ENCODE data around the gene TMEM171.

TMEM171 gene

GRCh38 chr5:73136055-73136562, 15.7 kb downstream of the TMEM171 start:
- Histone ChIP-seq H3K4me3 (ENCODE audit: control insufficient read depth in 1 of 7, extremely low read depth in 1 of 7, insufficient read depth in 4 of 7, low read depth in 2 of 7, low read length in 6 of 7) (no peak overlapping the region), H3K9me3 (ENCODE audit: control extremely low read depth in 1 of 5, control insufficient read depth in 4 of 5, insufficient read depth in 2 of 5, low read depth in 1 of 5, low read length in 4 of 5) (no peaks in the 10 kb centered on the region), H3K4me1 (ENCODE audit: control extremely low read depth in 1 of 4, control insufficient read depth in 4 of 4, insufficient read depth in 4 of 4, low read length in 3 of 4) (no peaks in the 10 kb centered on the region), H3K27me3 (replicated peaks in 2 of 5; ENCODE audit: control insufficient read depth in 4 of 5, insufficient read depth in 5 of 5, low read length in 4 of 5) (peaks cover 10 to 77% (median 31%) of the 10 kb centered on the region in 5 experiments), H3K27ac (ENCODE audit: insufficient read depth in 1 of 2, low read depth in 1 of 2, low read length in 2 of 2, poor library complexity in 1 of 2, severe bottlenecking in 2 of 2) (no peak overlapping the region), H3K36me3 (ENCODE audit: control insufficient read depth in 4 of 4, insufficient read depth in 4 of 4, low read length in 3 of 4) (no peaks in the 10 kb centered on the region)
- no peak for DNase-seq
- 79% methylated on average over 12 of the region's 15 CpGs for WGBS (ENCODE audit: insufficient coverage)
- ChIA-PET POLR2A (no interaction called here), CTCF (interaction anchor here (1.6 kb wide), 1 partner anchor 12 kb away, joined by 3 read pairs; no protein-coding TSS in a partner anchor)

- no peaks in the 10 kb centered on the region for H3K9me3 ChIP-seq (ENCODE audit: control extremely low read depth in 1 of 5, control insufficient read depth in 4 of 5, insufficient read depth in 2 of 5, low read depth in 1 of 5, low read length in 4 of 5)
- no peaks in the 10 kb centered on the region for H3K36me3 ChIP-seq (ENCODE audit: control insufficient read depth in 4 of 4, insufficient read depth in 4 of 4, low read length in 3 of 4)
- 95% methylated on average over 6 of the region's 10 CpGs for WGBS (ENCODE audit: insufficient coverage)
- ChIA-PET POLR2A (interaction anchor here (0.6 kb wide), 1 partner anchor 68 kb away, joined by 3 read pairs; no protein-coding TSS in a partner anchor), CTCF (interaction anchor here (1.0 to 1.6 kb wide), 2 partner anchors 14 to 247 kb away, joined by 3 read pairs; no protein-coding TSS in a partner anchor)
- H3K27ac ChIP-seq (ENCODE audit: insufficient read depth in 1 of 2, low read depth in 1 of 2, low read length in 2 of 2, poor library complexity in 1 of 2, severe bottlenecking in 2 of 2), result no peak overlapping the region
- H3K4me3 ChIP-seq (ENCODE audit: control insufficient read depth in 1 of 7, extremely low read depth in 1 of 7, insufficient read depth in 4 of 7, low read depth in 2 of 7, low read length in 6 of 7), result no peak overlapping the region
- H3K27me3 ChIP-seq (replicated peaks in 2 of 5; ENCODE audit: control insufficient read depth in 4 of 5, insufficient read depth in 5 of 5, low read length in 4 of 5), result peaks cover 12 to 71% (median 21%) of the 10 kb centered on the region in 5 experiments
- H3K4me1 ChIP-seq (ENCODE audit: control extremely low read depth in 1 of 4, control insufficient read depth in 4 of 4, insufficient read depth in 4 of 4, low read length in 3 of 4), result no peaks in the 10 kb centered on the region
- no peak for DNase-seq
Measured at GRCh38 chr5:73137563-73138530, 17.5 kb downstream of the TMEM171 start.

DNA sequence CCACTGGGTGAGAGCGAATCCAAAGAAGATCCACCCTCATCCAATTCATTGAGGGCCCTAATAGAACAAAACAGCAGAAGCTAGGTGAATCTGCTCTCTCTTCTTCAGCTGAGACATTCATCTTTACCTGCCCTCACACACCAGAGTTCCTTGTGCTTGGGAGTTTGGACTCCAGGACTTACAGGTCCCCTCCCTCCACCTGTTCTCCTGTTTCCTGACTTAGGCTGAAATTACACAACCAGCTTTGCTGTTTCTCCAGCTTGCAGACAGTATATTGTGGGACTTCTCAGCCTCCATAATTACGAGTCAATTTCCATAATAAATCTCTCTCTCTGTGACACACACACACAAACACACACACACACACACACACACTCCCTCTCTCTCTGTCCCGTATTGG, 19.1 kb downstream of the TMEM171 start:
- Histone ChIP-seq H3K4me1 (ENCODE audit: control extremely low read depth in 1 of 4, control insufficient read depth in 4 of 4, insufficient read depth in 4 of 4, low read length in 3 of 4) (no peaks in the 10 kb centered on the region), H3K27ac (ENCODE audit: insufficient read depth in 1 of 2, low read depth in 1 of 2, low read length in 2 of 2, poor library complexity in 1 of 2, severe bottlenecking in 2 of 2) (no peak overlapping the region), H3K9me3 (ENCODE audit: control extremely low read depth in 1 of 5, control insufficient read depth in 4 of 5, insufficient read depth in 2 of 5, low read depth in 1 of 5, low read length in 4 of 5) (no peaks in the 10 kb centered on the region), H3K36me3 (ENCODE audit: control insufficient read depth in 4 of 4, insufficient read depth in 4 of 4, low read length in 3 of 4) (no peaks in the 10 kb centered on the region), H3K4me3 (ENCODE audit: control insufficient read depth in 1 of 7, extremely low read depth in 1 of 7, insufficient read depth in 4 of 7, low read depth in 2 of 7, low read length in 6 of 7) (no peak overlapping the region), H3K27me3 (replicated peaks in 2 of 5; ENCODE audit: control insufficient read depth in 4 of 5, insufficient read depth in 5 of 5, low read length in 4 of 5) (peaks cover 9 to 70% (median 14%) of the 10 kb centered on the region in 5 experiments)
- 89% methylated on average over 1 of the region's 3 CpGs for WGBS (ENCODE audit: insufficient coverage)
- CTCF ChIA-PET, result no interaction called here
- DNase-seq, result no peak
- POLR2A ChIA-PET, result no interaction called here

DNA sequence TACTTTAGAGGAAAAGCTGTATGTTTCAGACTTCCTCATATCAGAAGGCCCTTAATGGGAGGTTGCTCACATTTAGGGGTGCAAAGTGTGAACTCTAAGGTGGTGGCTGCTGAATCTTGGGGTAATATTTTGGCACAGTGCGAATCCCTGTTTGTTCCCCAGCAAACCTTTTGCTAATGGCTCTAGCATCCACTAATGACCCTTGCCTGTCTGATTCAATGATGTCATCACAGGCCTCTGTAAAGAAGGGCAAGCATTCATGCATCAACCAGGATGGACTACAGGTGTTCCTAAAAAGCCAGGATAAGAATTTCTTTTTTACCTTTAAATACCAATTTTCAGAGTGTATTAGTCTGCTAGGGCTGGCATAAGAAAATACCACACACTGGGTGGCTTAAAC, 20.4 kb downstream of the TMEM171 start:
- Histone ChIP-seq H3K9me3 (ENCODE audit: control extremely low read depth in 1 of 5, control insufficient read depth in 4 of 5, insufficient read depth in 2 of 5, low read depth in 1 of 5, low read length in 4 of 5) (no peaks in the 10 kb centered on the region), H3K27me3 (replicated peaks in 2 of 5; ENCODE audit: control insufficient read depth in 4 of 5, insufficient read depth in 5 of 5, low read length in 4 of 5) (peaks cover 8 to 74% (median 15%) of the 10 kb centered on the region in 5 experiments), H3K27ac (ENCODE audit: insufficient read depth in 1 of 2, low read depth in 1 of 2, low read length in 2 of 2, poor library complexity in 1 of 2, severe bottlenecking in 2 of 2) (no peak overlapping the region), H3K36me3 (ENCODE audit: control insufficient read depth in 4 of 4, insufficient read depth in 4 of 4, low read length in 3 of 4) (no peaks in the 10 kb centered on the region), H3K4me3 (ENCODE audit: control insufficient read depth in 1 of 7, extremely low read depth in 1 of 7, insufficient read depth in 4 of 7, low read depth in 2 of 7, low read length in 6 of 7) (no peak overlapping the region), H3K4me1 (ENCODE audit: control extremely low read depth in 1 of 4, control insufficient read depth in 4 of 4, insufficient read depth in 4 of 4, low read length in 3 of 4) (no peaks in the 10 kb centered on the region)
- ChIA-PET POLR2A (no interaction called here), CTCF (no interaction called here)
- DNase-seq, result no peak
- WGBS (ENCODE audit: insufficient coverage), result 100% methylated on average over 1 of the region's 1 CpG

DNA sequence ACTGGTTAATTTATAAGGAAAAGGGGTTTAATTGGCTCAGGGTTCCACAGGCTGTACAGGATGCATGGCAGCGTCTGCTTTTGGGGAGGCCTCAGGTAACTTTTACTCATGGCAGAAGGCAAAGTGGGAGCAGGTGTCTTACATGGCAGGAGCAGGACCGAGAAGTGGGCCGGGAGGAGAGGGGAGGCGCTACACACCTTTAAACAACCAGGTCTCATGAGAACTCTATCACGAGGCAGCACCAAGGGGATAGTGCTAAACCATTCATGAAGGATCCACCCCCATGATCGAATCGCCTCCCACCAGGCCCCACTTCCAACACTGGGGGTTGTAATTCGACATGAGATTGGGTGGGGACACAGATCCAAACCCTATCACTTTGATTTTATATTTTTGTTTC, 21.7 kb downstream of the TMEM171 start:
- no peaks in the 10 kb centered on the region for H3K36me3 ChIP-seq (ENCODE audit: control insufficient read depth in 4 of 4, insufficient read depth in 4 of 4, low read length in 3 of 4)
- CTCF ChIA-PET, result no interaction called here
- no peaks in the 10 kb centered on the region for H3K4me1 ChIP-seq (ENCODE audit: control extremely low read depth in 1 of 4, control insufficient read depth in 4 of 4, insufficient read depth in 4 of 4, low read length in 3 of 4)
- no peak overlapping the region for H3K27ac ChIP-seq (ENCODE audit: insufficient read depth in 1 of 2, low read depth in 1 of 2, low read length in 2 of 2, poor library complexity in 1 of 2, severe bottlenecking in 2 of 2)
- DNase-seq, result no peak
- 95% methylated on average over 4 of the region's 8 CpGs for WGBS (ENCODE audit: insufficient coverage)
- peaks cover 8 to 76% (median 15%) of the 10 kb centered on the region in 5 experiments for H3K27me3 ChIP-seq (replicated peaks in 2 of 5; ENCODE audit: control insufficient read depth in 4 of 5, insufficient read depth in 5 of 5, low read length in 4 of 5)
- POLR2A ChIA-PET, result interaction anchor here (0.7 kb wide), 1 partner anchor 137 kb away, joined by 4 read pairs; no protein-coding TSS in a partner anchor
- H3K4me3 ChIP-seq (ENCODE audit: control insufficient read depth in 1 of 7, extremely low read depth in 1 of 7, insufficient read depth in 4 of 7, low read depth in 2 of 7, low read length in 6 of 7), result no peak overlapping the region
- no peaks in the 10 kb centered on the region for H3K9me3 ChIP-seq (ENCODE audit: control extremely low read depth in 1 of 5, control insufficient read depth in 4 of 5, insufficient read depth in 2 of 5, low read depth in 1 of 5, low read length in 4 of 5)

DNA sequence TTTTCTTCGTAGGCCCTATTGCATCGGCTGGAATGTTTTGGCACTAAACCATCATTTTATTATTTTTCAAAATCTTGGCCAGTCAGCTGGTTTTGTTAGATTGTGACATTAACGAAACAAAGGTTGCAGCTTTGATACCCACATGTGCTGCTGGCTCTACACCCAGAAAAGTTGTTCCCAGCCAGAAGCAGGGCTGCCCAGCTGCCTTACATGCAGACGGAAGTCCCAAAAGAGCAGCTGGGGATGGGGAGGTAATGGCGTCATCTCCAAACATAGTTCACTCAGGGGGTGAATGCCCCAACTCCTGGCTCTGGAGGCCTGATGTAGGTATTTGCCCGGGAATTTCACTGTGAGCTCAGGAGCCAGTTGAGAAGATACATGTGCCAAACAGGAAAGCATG, 23.3 kb downstream of the TMEM171 start:
- Histone ChIP-seq H3K4me1 (ENCODE audit: control extremely low read depth in 1 of 4, control insufficient read depth in 4 of 4, insufficient read depth in 4 of 4, low read length in 3 of 4) (no peaks in the 10 kb centered on the region), H3K27ac (ENCODE audit: insufficient read depth in 1 of 2, low read depth in 1 of 2, low read length in 2 of 2, poor library complexity in 1 of 2, severe bottlenecking in 2 of 2) (no peak overlapping the region), H3K36me3 (ENCODE audit: control insufficient read depth in 4 of 4, insufficient read depth in 4 of 4, low read length in 3 of 4) (no peaks in the 10 kb centered on the region), H3K27me3 (replicated peaks in 2 of 5; ENCODE audit: control insufficient read depth in 4 of 5, insufficient read depth in 5 of 5, low read length in 4 of 5) (peaks cover 10 to 73% (median 15%) of the 10 kb centered on the region in 5 experiments), H3K4me3 (ENCODE audit: control insufficient read depth in 1 of 7, extremely low read depth in 1 of 7, insufficient read depth in 4 of 7, low read depth in 2 of 7, low read length in 6 of 7) (no peak overlapping the region), H3K9me3 (ENCODE audit: control extremely low read depth in 1 of 5, control insufficient read depth in 4 of 5, insufficient read depth in 2 of 5, low read depth in 1 of 5, low read length in 4 of 5) (no peaks in the 10 kb centered on the region)
- WGBS (ENCODE audit: insufficient coverage), result 95% methylated on average over 4 of the region's 6 CpGs
- POLR2A ChIA-PET, result no interaction called here
- DNase-seq, result no peak
- CTCF ChIA-PET, result interaction anchor here (1.0 kb wide), 1 partner anchor 9 kb away, joined by 3 read pairs; no protein-coding TSS in a partner anchor

GRCh38 chr5:73149540-73149939, 29.2 kb downstream of the TMEM171 start:
- no peak overlapping the region for H3K27ac ChIP-seq (ENCODE audit: insufficient read depth in 1 of 2, low read depth in 1 of 2, low read length in 2 of 2, poor library complexity in 1 of 2, severe bottlenecking in 2 of 2)
- CTCF ChIA-PET, result no interaction called here
- DNase-seq, result no peak
- POLR2A ChIA-PET, result no interaction called here
- no peaks in the 10 kb centered on the region for H3K9me3 ChIP-seq (ENCODE audit: control extremely low read depth in 1 of 5, control insufficient read depth in 4 of 5, insufficient read depth in 2 of 5, low read depth in 1 of 5, low read length in 4 of 5)
- no peak overlapping the region for H3K4me3 ChIP-seq (ENCODE audit: control insufficient read depth in 1 of 7, extremely low read depth in 1 of 7, insufficient read depth in 4 of 7, low read depth in 2 of 7, low read length in 6 of 7)
- no peaks in the 10 kb centered on the region for H3K4me1 ChIP-seq (ENCODE audit: control extremely low read depth in 1 of 4, control insufficient read depth in 4 of 4, insufficient read depth in 4 of 4, low read length in 3 of 4)
- H3K36me3 ChIP-seq (ENCODE audit: control insufficient read depth in 4 of 4, insufficient read depth in 4 of 4, low read length in 3 of 4), result no peaks in the 10 kb centered on the region
- H3K27me3 ChIP-seq (replicated peaks in 2 of 5; ENCODE audit: control insufficient read depth in 4 of 5, insufficient read depth in 5 of 5, low read length in 4 of 5), result peaks cover 11 to 90% (median 17%) of the 10 kb centered on the region in 5 experiments
- no CpG with 5 or more reads among the region's 3 CpGs for WGBS (ENCODE audit: insufficient coverage)
